HepG2 (cell line): ENCODE measurements around the gene SDK1. TPM values are rescaled to one million over a fixed set of nuclear protein-coding genes. Genes with fewer than 3 reads are reported as not detected.

Experiments used
- ATAC-seq: fragments of 200-7000 bp; cut with Tn5 transposase; 3 replicates; pipeline ENCODE4 v1.9.1; 2020; ENCODE audit warnings: mild to moderate bottlenecking, moderate library complexity
- BruUV-seq: library from RNA; stranded (reverse); fragments of 400-500 nt; replicated peaks from 2 replicates; lab custom pipeline; 2021; lab: Mats Ljungman, UMichigan
- CTCF ChIA-PET: fragments of 300-600 bp; formaldehyde crosslinking; extraction: SDS; loops from one replicate; lab custom pipeline; 2021; ENCODE audit warnings: low total read pairs, inconsistent platforms, low intra/inter-chr PET ratio; lab: Yijun Ruan, JAX
- POLR2A ChIA-PET: fragments of 350-600 bp; sonication (Branson Sonifier 250); formaldehyde crosslinking; loops from one replicate; lab custom pipeline; 2020; ENCODE audit warnings: antibody characterized with exemption, inconsistent platforms; lab: Yijun Ruan, JAX
- DNase-seq: peaks from one replicate; pipeline ENCODE4 v3.0.0-alpha.2; 2015; ENCODE audit warnings: low spot score
- FAIRE-seq: peaks from 3 replicates; lab custom pipeline; 2011; peaks lifted over from hg19 to GRCh38; lab: Jason Lieb, UNC
- H2AFZ ChIP-seq: one replicate; pipeline ENCODE4 v1.6.1; 2011; ENCODE audit warnings: low read length, inconsistent platforms
- H3K27ac ChIP-seq: fragments of 300-600 bp; 3 replicates; pipeline ENCODE4 v1.8.0; 2011; ENCODE audit warnings: mixed run types, mild to moderate bottlenecking, mixed read lengths, low read length, inconsistent platforms; ENCODE audit not compliant: insufficient read depth; ENCODE audit errors: extremely low read length
- H3K27me3 ChIP-seq, 2 experiments: fragments of 200-600 bp in 1 of 2; 2 replicates in 1 of 2; 3 replicates in 1 of 2; pipeline versions ENCODE4 v1.6.0 to v1.8.0; 2011; ENCODE audit warnings: low read length in 2 of 2, mild to moderate bottlenecking in 2 of 2, moderate library complexity in 2 of 2, inconsistent platforms in 1 of 2; ENCODE audit not compliant: insufficient read depth in 2 of 2, control insufficient read depth in 1 of 2
- H3K36me3 ChIP-seq, 2 experiments: fragments of 200-600 bp in 1 of 2; replicated peaks in 1 of 2; 2 replicates in 1 of 2; 3 replicates in 1 of 2; pipeline versions ENCODE4 v1.5.1 to v1.8.0; 2011; ENCODE audit warnings: low read length in 2 of 2, inconsistent platforms in 1 of 2; ENCODE audit not compliant: insufficient read depth in 2 of 2, control insufficient read depth in 1 of 2
- H3K4me1 ChIP-seq: 2 replicates; pipeline ENCODE4 v1.5.1; 2012; ENCODE audit warnings: low read length, inconsistent platforms; ENCODE audit not compliant: insufficient read depth
- H3K4me2 ChIP-seq: 2 replicates; pipeline ENCODE4 v1.6.0; 2011; ENCODE audit warnings: low read depth, low read length, inconsistent platforms
- H3K4me3 ChIP-seq, 3 experiments: fragments of 200-600 bp in 1 of 3; sonication (generic), shearing (Covaris generic) in 1 of 3; replicated peaks in 1 of 3; 2 replicates each; pipeline ENCODE4 v1.5.1; 2011 to 2016; ENCODE audit warnings: low read length in 3 of 3, inconsistent platforms in 2 of 3, low read depth in 2 of 3, mild to moderate bottlenecking in 2 of 3, control low read depth in 1 of 3, mixed read lengths in 1 of 3; ENCODE audit not compliant: insufficient read depth in 1 of 3
- H3K79me2 ChIP-seq: one replicate; pipeline ENCODE4 v1.6.1; 2011; ENCODE audit warnings: low read length, inconsistent platforms; ENCODE audit not compliant: insufficient read depth
- H3K9ac ChIP-seq: 2 replicates; pipeline ENCODE4 v1.6.0; 2011; ENCODE audit warnings: mild to moderate bottlenecking, low read depth, low read length, inconsistent platforms; ENCODE audit not compliant: insufficient read depth
- H3K9me3 ChIP-seq: 2 replicates; pipeline ENCODE4 v1.5.1; 2012; ENCODE audit warnings: mild to moderate bottlenecking, low read length
- H4K20me1 ChIP-seq: 2 replicates; pipeline ENCODE4 v1.6.0; 2011; ENCODE audit warnings: inconsistent platforms, mild to moderate bottlenecking, low read length, moderate library complexity; ENCODE audit not compliant: insufficient read depth
- CEBPB ChIP-seq: IDR thresholded peaks from 2 replicates; pipeline ENCODE4 v1.6.1; 2011; ENCODE audit warnings: low read depth, low read length, improper control_type of control experiment, borderline replicate concordance
- EP300 ChIP-seq, 3 experiments: sonication (generic) in 1 of 3; formaldehyde crosslinking in 1 of 3; IDR thresholded peaks; 2 replicates each; pipeline versions ENCODE4 v1.5.1 to v1.6.1; 2011 to 2020; ENCODE audit warnings: low read depth in 2 of 3, low read length in 2 of 3, borderline replicate concordance in 1 of 3, improper control_type of control experiment in 1 of 3, mild to moderate bottlenecking in 1 of 3, missing genetic modification reagents in 1 of 3, moderate library complexity in 1 of 3
- HDAC1 ChIP-seq: sonication (generic); formaldehyde crosslinking; IDR thresholded peaks from 2 replicates; pipeline ENCODE4 v1.5.1; 2020; ENCODE audit warnings: mild to moderate bottlenecking, missing genetic modification reagents
- IKZF4 ChIP-seq: sonication (generic); formaldehyde crosslinking; IDR thresholded peaks from 2 replicates; pipeline ENCODE4 v1.5.1; 2020; ENCODE audit warnings: borderline replicate concordance, mild to moderate bottlenecking, low read depth, missing genetic modification reagents; ENCODE audit errors: not compliant biosample characterization
- MATR3 ChIP-seq: sonication (generic); formaldehyde crosslinking; IDR thresholded peaks from 2 replicates; pipeline ENCODE4 v1.4.0; 2020; ENCODE audit warnings: missing genetic modification reagents
- NCOA2 ChIP-seq: sonication (generic); formaldehyde crosslinking; IDR thresholded peaks from 2 replicates; pipeline ENCODE4 v1.8.0; 2022; ENCODE audit warnings: inconsistent platforms
- NFKBIZ ChIP-seq: IDR thresholded peaks from 2 replicates; pipeline ENCODE4 v1.6.1; 2018; ENCODE audit warnings: missing genetic modification reagents, missing compliant biosample characterization
- PAWR ChIP-seq: sonication (generic); formaldehyde crosslinking; IDR thresholded peaks from 2 replicates; pipeline ENCODE4 v1.4.0; 2020; ENCODE audit warnings: missing genetic modification reagents, mild to moderate bottlenecking, borderline replicate concordance
- THRA ChIP-seq: sonication (generic); formaldehyde crosslinking; IDR thresholded peaks from 2 replicates; pipeline ENCODE4 v1.4.0; 2020; ENCODE audit warnings: missing genetic modification reagents, borderline replicate concordance
- XRCC5 ChIP-seq: fragments of 200-400 bp; formaldehyde crosslinking; optimal IDR thresholded peaks from 2 replicates; pipeline ENCODE3; 2017; ENCODE audit warnings: mild to moderate bottlenecking, low read length
- ZNF382 ChIP-seq: sonication (generic); formaldehyde crosslinking; IDR thresholded peaks from 2 replicates; pipeline ENCODE4 v1.5.0; 2020; ENCODE audit warnings: missing genetic modification reagents, mild to moderate bottlenecking, borderline replicate concordance
- ZNF776 ChIP-seq: sonication (generic); formaldehyde crosslinking; IDR thresholded peaks from 2 replicates; pipeline ENCODE4 v1.4.0; 2020; ENCODE audit warnings: mild to moderate bottlenecking, missing genetic modification reagents
- ZNF883 ChIP-seq: sonication (generic); formaldehyde crosslinking; IDR thresholded peaks from 2 replicates; pipeline ENCODE4 v1.5.1; 2020; ENCODE audit warnings: mild to moderate bottlenecking, missing genetic modification reagents; ENCODE audit errors: not compliant biosample characterization
- whole genome bisulfite sequencing: methylation state at CpG from one replicate; pipeline ENCODE4 v1.1.6; 2017; ENCODE audit warnings: low lambda C conversion rate; 5-methylcytosine and 5-hydroxymethylcytosine counted together
- in situ Hi-C: cut with HindIII; loops from 2 replicates; pipeline ENCODE4 v1.10.0; 2017; ENCODE audit warnings: low pct_unique_long_range_greater_than_20kb; ENCODE audit not compliant: extremely low pct_ligation_motif_present
- intact Hi-C: fragments of 100-400 bp; cut with micrococcal nuclease; formaldehyde crosslinking; loops from one replicate; pipeline ENCODE4 v1.10.0; 2022; ENCODE audit not compliant: unreplicated experiment
- polyA plus RNA-seq, 8 experiments: library from polyadenylated mRNA; depleted of rRNA in 3 of 8; stranded (reverse) in 7 of 8; unstranded in 1 of 8; fragments of >200 nt; fragmentation: Illumina TruSeq in 4 of 8; extraction: Trizol in 4 of 8; gene quantifications; 2 replicates each; pipeline versions ENCODE4 v1.2.1 to v1.2.3, GENCODE V29; 2011 to 2016; ENCODE audit warnings: low read depth in 4 of 8, missing spikeins in 1 of 8, mixed read lengths in 1 of 8; ENCODE audit not compliant: insufficient read depth in 1 of 8
- total RNA-seq, 5 experiments: library from RNA; depleted of rRNA; stranded (reverse); fragments of >200 nt; fragmentation: Illumina TruSeq; extraction: Trizol; gene quantifications; 2 replicates each; pipeline ENCODE4 v1.2.3, GENCODE V29; 2016; ENCODE audit warnings: low read depth in 1 of 5
- TF ChIP-seq, protein P1 (sequence below): sonication (generic); formaldehyde crosslinking; IDR thresholded peaks from 2 replicates; pipeline ENCODE4 v1.4.0; 2020; ENCODE audit warnings: missing genetic modification reagents; ENCODE audit errors: not compliant biosample characterization
- TF ChIP-seq, protein P2 (sequence below): sonication (generic); formaldehyde crosslinking; IDR thresholded peaks from 2 replicates; pipeline ENCODE4 v1.5.0; 2020; ENCODE audit warnings: mild to moderate bottlenecking, missing genetic modification reagents

The SDK1 gene
- total and polyA plus RNA-seq, 2 of the 13 experiments (the other 11 are each of a cell fraction or from before 2014, with no cell fraction given), result 0.35 to 2.4 TPM

DNA sequence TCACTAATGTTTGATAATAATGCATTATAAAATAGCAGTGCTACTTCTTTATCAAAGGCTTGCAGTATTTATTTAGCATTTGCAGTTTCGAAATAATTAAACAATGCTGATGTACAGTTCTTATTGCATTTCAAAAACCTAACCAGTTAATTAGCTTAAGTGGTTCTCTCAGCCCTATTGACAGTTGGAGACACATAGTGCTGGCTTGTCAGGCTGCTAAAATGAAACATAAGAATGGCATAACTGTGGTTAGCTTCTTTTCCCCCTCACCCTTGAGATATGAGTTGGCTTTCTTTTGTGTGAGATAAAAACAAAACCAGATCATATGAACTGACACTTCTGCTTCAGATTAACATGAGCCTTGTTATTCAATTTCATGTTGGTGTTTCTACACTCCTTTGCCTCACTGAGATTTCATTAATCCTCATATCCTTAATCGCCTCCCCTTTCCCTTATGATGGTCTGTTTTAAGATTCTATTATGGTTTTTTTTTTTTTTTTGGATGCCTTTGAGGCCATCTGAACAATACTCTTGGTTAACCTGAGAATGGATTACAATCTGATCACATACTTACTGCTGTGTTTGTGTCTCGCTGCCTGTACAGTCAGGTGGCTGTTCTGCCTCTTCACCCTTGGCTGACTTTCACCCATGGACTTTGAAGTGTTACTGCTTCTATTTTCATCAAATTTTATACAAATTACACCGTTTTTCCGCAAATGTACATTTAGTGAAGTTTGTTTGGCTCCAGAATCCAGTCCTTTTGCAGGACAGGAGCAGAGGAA is 108.0 kb downstream of the SDK1 start:
- ChIA-PET CTCF (no interaction called here), POLR2A (no interaction called here)
- FAIRE-seq, result no peak
- no peaks in the 10 kb centered on the region for H4K20me1 ChIP-seq
- BruUV-seq, result no TSS peak
- H3K4me1 ChIP-seq, result no peaks in the 10 kb centered on the region
- no peak for TF ChIP-seq ZNF776
- TF ChIP-seq, protein P1, sequence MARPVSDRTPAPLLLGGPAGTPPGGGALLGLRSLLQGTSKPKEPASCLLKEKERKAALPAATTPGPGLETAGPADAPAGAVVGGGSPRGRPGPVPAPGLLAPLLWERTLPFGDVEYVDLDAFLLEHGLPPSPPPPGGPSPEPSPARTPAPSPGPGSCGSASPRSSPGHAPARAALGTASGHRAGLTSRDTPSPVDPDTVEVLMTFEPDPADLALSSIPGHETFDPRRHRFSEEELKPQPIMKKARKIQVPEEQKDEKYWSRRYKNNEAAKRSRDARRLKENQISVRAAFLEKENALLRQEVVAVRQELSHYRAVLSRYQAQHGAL (CRISPR knock-in tag), result no peak
- TF ChIP-seq CEBPB, result no peak
- no peak for TF ChIP-seq XRCC5
- no peak for TF ChIP-seq PAWR (CRISPR knock-in tag)
- no peak for TF ChIP-seq NCOA2 (CRISPR knock-in tag)
- no peak for TF ChIP-seq NFKBIZ (CRISPR knock-in tag)
- TF ChIP-seq IKZF4 (CRISPR knock-in tag), result no peak
- no peak for TF ChIP-seq THRA (CRISPR knock-in tag)
- TF ChIP-seq MATR3 (CRISPR knock-in tag), result no peak
- no peak for TF ChIP-seq ZNF883
- no peak for TF ChIP-seq HDAC1 (CRISPR knock-in tag)
- TF ChIP-seq EP300 (IDR thresholded peaks at IDR 0.05; ENCODE audit: low read depth in 2 of 2, low read length in 2 of 2), result no peak
- no peak for TF ChIP-seq EP300 (CRISPR knock-in tag; IDR thresholded peaks at IDR 0.05; ENCODE audit: borderline replicate concordance)
- TF ChIP-seq, protein P2, sequence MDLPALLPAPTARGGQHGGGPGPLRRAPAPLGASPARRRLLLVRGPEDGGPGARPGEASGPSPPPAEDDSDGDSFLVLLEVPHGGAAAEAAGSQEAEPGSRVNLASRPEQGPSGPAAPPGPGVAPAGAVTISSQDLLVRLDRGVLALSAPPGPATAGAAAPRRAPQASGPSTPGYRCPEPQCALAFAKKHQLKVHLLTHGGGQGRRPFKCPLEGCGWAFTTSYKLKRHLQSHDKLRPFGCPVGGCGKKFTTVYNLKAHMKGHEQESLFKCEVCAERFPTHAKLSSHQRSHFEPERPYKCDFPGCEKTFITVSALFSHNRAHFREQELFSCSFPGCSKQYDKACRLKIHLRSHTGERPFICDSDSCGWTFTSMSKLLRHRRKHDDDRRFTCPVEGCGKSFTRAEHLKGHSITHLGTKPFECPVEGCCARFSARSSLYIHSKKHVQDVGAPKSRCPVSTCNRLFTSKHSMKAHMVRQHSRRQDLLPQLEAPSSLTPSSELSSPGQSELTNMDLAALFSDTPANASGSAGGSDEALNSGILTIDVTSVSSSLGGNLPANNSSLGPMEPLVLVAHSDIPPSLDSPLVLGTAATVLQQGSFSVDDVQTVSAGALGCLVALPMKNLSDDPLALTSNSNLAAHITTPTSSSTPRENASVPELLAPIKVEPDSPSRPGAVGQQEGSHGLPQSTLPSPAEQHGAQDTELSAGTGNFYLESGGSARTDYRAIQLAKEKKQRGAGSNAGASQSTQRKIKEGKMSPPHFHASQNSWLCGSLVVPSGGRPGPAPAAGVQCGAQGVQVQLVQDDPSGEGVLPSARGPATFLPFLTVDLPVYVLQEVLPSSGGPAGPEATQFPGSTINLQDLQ, result no peak
- no peak for TF ChIP-seq ZNF382 (CRISPR knock-in tag)
- in situ Hi-C loops, result no loop called here
- H3K4me2 ChIP-seq, result no peak overlapping the region
- H3K36me3 ChIP-seq, result no peaks in the 10 kb centered on the region
- 58% methylated on average over 5 of the region's 5 CpGs for WGBS
- DNase-seq, result no peak
- H3K9me3 ChIP-seq, result no peaks in the 10 kb centered on the region
- no peak overlapping the region for H3K4me3 ChIP-seq
- no peak overlapping the region for H3K9ac ChIP-seq
- H3K27ac ChIP-seq, result no peak overlapping the region
- H3K79me2 ChIP-seq, result no peaks in the 10 kb centered on the region
- no peak for ATAC-seq
- H2AFZ ChIP-seq, result no peak overlapping the region
- no peaks in the 10 kb centered on the region for H3K27me3 ChIP-seq
- intact Hi-C loops, result no loop called here
